ENCODE data around the gene ZFP64. TPM values are rescaled to one million over a fixed set of nuclear protein-coding genes. Genes with fewer than 3 reads are reported as not detected.
"Not testable (repeated sequence)": the region's sequence is repeated elsewhere in the genome, so short reads cannot be mapped to it uniquely, and the experiment has no call there.

Gene ZFP64
- total RNA-seq, 1 donor from 2014 or later: 12.2 TPM

- peaks cover 23% of the 10 kb centered on the region for H3K4me1 Mint-ChIP-seq (ENCODE audit: low read depth)
- no peaks in the 10 kb centered on the region for H3K27me3 Mint-ChIP-seq (ENCODE audit: insufficient read depth)
These were observed 1.6 kb upstream of the ZFP64 start for GRCh38 chr20:52193133-52193532.

GRCh38 chr20:52192719-52193007, 1.1 kb upstream of the ZFP64 start:
- not testable (repeated sequence) for H3K36me3 Mint-ChIP-seq (ENCODE audit: low read depth); H3K27me3 Mint-ChIP-seq (ENCODE audit: insufficient read depth); H3K27ac Mint-ChIP-seq; DNase-seq (ENCODE audit: low spot score); H3K9me3 Mint-ChIP-seq
- intact Hi-C loops (cut with micrococcal nuclease): loop anchor here (5.0 kb wide), 1 partner anchor 65 kb away; no protein-coding TSS in a partner anchor
- Mint-ChIP-seq H3K4me3 (peak overlapping the region; percentile 81), H3K4me1 (ENCODE audit: low read depth) (peaks cover 23% of the 10 kb centered on the region)

More at GRCh38 chr20:52193133-52193532, 1.6 kb upstream of the ZFP64 start:
- no peak for DNase-seq (ENCODE audit: low spot score)
- intact Hi-C loops (cut with micrococcal nuclease): loop anchor here (5.0 kb wide), 1 partner anchor 66 kb away; no protein-coding TSS in a partner anchor
- no peaks in the 10 kb centered on the region for H3K9me3 Mint-ChIP-seq
- peak overlapping the region; percentile 5 for H3K27ac Mint-ChIP-seq
- H3K4me3 Mint-ChIP-seq: peak overlapping the region; percentile 81
- H3K36me3 Mint-ChIP-seq (ENCODE audit: low read depth): no peaks in the 10 kb centered on the region

- peaks cover 3% of the 10 kb centered on the region for H3K36me3 Mint-ChIP-seq (ENCODE audit: low read depth)
- peak overlapping the region; percentile 70 for H3K27ac Mint-ChIP-seq
- intact Hi-C loops (cut with micrococcal nuclease): loop anchor here (5.0 kb wide), 1 partner anchor 65 kb away; no protein-coding TSS in a partner anchor
- H3K4me3 Mint-ChIP-seq: peak overlapping the region; percentile 81
- no peaks in the 10 kb centered on the region for H3K9me3 Mint-ChIP-seq
- no peaks in the 10 kb centered on the region for H3K27me3 Mint-ChIP-seq (ENCODE audit: insufficient read depth)
- H3K4me1 Mint-ChIP-seq (ENCODE audit: low read depth): peaks cover 23% of the 10 kb centered on the region
- peak; percentile 42 for DNase-seq (ENCODE audit: low spot score)
These were observed 538 bp upstream of the ZFP64 start for GRCh38 chr20:52191916-52192718.

- peak overlapping the region; percentile 91 for H3K27ac Mint-ChIP-seq
- no peaks in the 10 kb centered on the region for H3K9me3 Mint-ChIP-seq
- intact Hi-C loops (cut with micrococcal nuclease): loop anchor here (5.0 kb wide), 1 partner anchor 63 kb away; no protein-coding TSS in a partner anchor
- H3K27me3 Mint-ChIP-seq (ENCODE audit: insufficient read depth): no peaks in the 10 kb centered on the region
- peaks cover 6% of the 10 kb centered on the region for H3K36me3 Mint-ChIP-seq (ENCODE audit: low read depth)
- peak overlapping the region; percentile 95 for H3K4me3 Mint-ChIP-seq
- DNase-seq (ENCODE audit: low spot score): peak; percentile 22
- peaks cover 23% of the 10 kb centered on the region for H3K4me1 Mint-ChIP-seq (ENCODE audit: low read depth)
These were observed 995 bp downstream of the ZFP64 start for GRCh38 chr20:52190437-52191131.

- intact Hi-C loops (cut with micrococcal nuclease): no loop called here
- no peak overlapping the region for H3K4me3 Mint-ChIP-seq
- H3K36me3 Mint-ChIP-seq (ENCODE audit: low read depth): peaks cover 20% of the 10 kb centered on the region
- no peaks in the 10 kb centered on the region for H3K27me3 Mint-ChIP-seq (ENCODE audit: insufficient read depth)
- no peaks in the 10 kb centered on the region for H3K9me3 Mint-ChIP-seq
- no peak for DNase-seq (ENCODE audit: low spot score)
- peaks cover 22% of the 10 kb centered on the region for H3K4me1 Mint-ChIP-seq (ENCODE audit: low read depth)
- H3K27ac Mint-ChIP-seq: no peak overlapping the region
These were observed 9.8 kb downstream of the ZFP64 start for GRCh38 chr20:52181766-52182165.

- no peak for DNase-seq (ENCODE audit: low spot score)
- H3K4me1 Mint-ChIP-seq (ENCODE audit: low read depth): peaks cover 22% of the 10 kb centered on the region
- intact Hi-C loops (cut with micrococcal nuclease): no loop called here
- H3K27ac Mint-ChIP-seq: no peak overlapping the region
- no peaks in the 10 kb centered on the region for H3K9me3 Mint-ChIP-seq
- no peaks in the 10 kb centered on the region for H3K27me3 Mint-ChIP-seq (ENCODE audit: insufficient read depth)
- H3K36me3 Mint-ChIP-seq (ENCODE audit: low read depth): peaks cover 19% of the 10 kb centered on the region
- no peak overlapping the region for H3K4me3 Mint-ChIP-seq
These were observed 11.3 kb downstream of the ZFP64 start for GRCh38 chr20:52180180-52180840.

GRCh38 chr20:52179331-52180179, 12.0 kb downstream of the ZFP64 start:
- no peak for DNase-seq (ENCODE audit: low spot score)
- Mint-ChIP-seq H3K27ac (no peak overlapping the region), H3K4me1 (ENCODE audit: low read depth) (peaks cover 22% of the 10 kb centered on the region), H3K9me3 (no peaks in the 10 kb centered on the region), H3K4me3 (no peak overlapping the region), H3K27me3 (ENCODE audit: insufficient read depth) (no peaks in the 10 kb centered on the region), H3K36me3 (ENCODE audit: low read depth) (peaks cover 16% of the 10 kb centered on the region)
- intact Hi-C loops (cut with micrococcal nuclease): no loop called here

- DNase-seq (ENCODE audit: low spot score): no peak
- intact Hi-C loops (cut with micrococcal nuclease): no loop called here
- H3K4me1 Mint-ChIP-seq (ENCODE audit: low read depth): peaks cover 22% of the 10 kb centered on the region
These were observed 12.9 kb downstream of the ZFP64 start for GRCh38 chr20:52178691-52179090.

GRCh38 chr20:52175840-52176239, 15.7 kb downstream of the ZFP64 start:
- intact Hi-C loops (cut with micrococcal nuclease): no loop called here
- DNase-seq (ENCODE audit: low spot score): no peak
- H3K4me3 Mint-ChIP-seq: no peak overlapping the region
- no peaks in the 10 kb centered on the region for H3K27me3 Mint-ChIP-seq (ENCODE audit: insufficient read depth)
- no peaks in the 10 kb centered on the region for H3K9me3 Mint-ChIP-seq
- H3K27ac Mint-ChIP-seq: no peak overlapping the region
- peaks cover 5% of the 10 kb centered on the region for H3K36me3 Mint-ChIP-seq (ENCODE audit: low read depth)
- H3K4me1 Mint-ChIP-seq (ENCODE audit: low read depth): peaks cover 22% of the 10 kb centered on the region

More at GRCh38 chr20:52178691-52179090, 12.9 kb downstream of the ZFP64 start:
- Mint-ChIP-seq H3K27ac (no peak overlapping the region), H3K4me3 (no peak overlapping the region), H3K27me3 (ENCODE audit: insufficient read depth) (no peaks in the 10 kb centered on the region), H3K36me3 (ENCODE audit: low read depth) (peaks cover 11% of the 10 kb centered on the region), H3K9me3 (no peaks in the 10 kb centered on the region)

GRCh38 chr20:52172392-52173047, 19.1 kb downstream of the ZFP64 start:
- no peak for DNase-seq (ENCODE audit: low spot score)
- no peaks in the 10 kb centered on the region for H3K9me3 Mint-ChIP-seq
- no peaks in the 10 kb centered on the region for H3K27me3 Mint-ChIP-seq (ENCODE audit: insufficient read depth)
- intact Hi-C loops (cut with micrococcal nuclease): no loop called here
- H3K4me3 Mint-ChIP-seq: no peak overlapping the region
- H3K4me1 Mint-ChIP-seq (ENCODE audit: low read depth): peaks cover 8% of the 10 kb centered on the region
- no peak overlapping the region for H3K27ac Mint-ChIP-seq
- peaks cover 10% of the 10 kb centered on the region for H3K36me3 Mint-ChIP-seq (ENCODE audit: low read depth)

- peaks cover 8% of the 10 kb centered on the region for H3K4me1 Mint-ChIP-seq (ENCODE audit: low read depth)
- DNase-seq (ENCODE audit: low spot score): no peak
- no peak overlapping the region for H3K27ac Mint-ChIP-seq
- H3K36me3 Mint-ChIP-seq (ENCODE audit: low read depth): peaks cover 15% of the 10 kb centered on the region
- intact Hi-C loops (cut with micrococcal nuclease): no loop called here
- no peak overlapping the region for H3K4me3 Mint-ChIP-seq
- H3K9me3 Mint-ChIP-seq: peaks cover 6% of the 10 kb centered on the region
- no peaks in the 10 kb centered on the region for H3K27me3 Mint-ChIP-seq (ENCODE audit: insufficient read depth)
These were observed 20.6 kb downstream of the ZFP64 start for GRCh38 chr20:52171025-52171424.

- Mint-ChIP-seq H3K4me3 (no peak overlapping the region), H3K9me3 (peaks cover 11% of the 10 kb centered on the region)
- DNase-seq (ENCODE audit: low spot score): no peak
These were observed 23.5 kb downstream of the ZFP64 start for GRCh38 chr20:52168116-52168515.

More at GRCh38 chr20:52168116-52168515, 23.5 kb downstream of the ZFP64 start:
- Mint-ChIP-seq H3K36me3 (ENCODE audit: low read depth) (peaks cover 29% of the 10 kb centered on the region), H3K27me3 (ENCODE audit: insufficient read depth) (no peaks in the 10 kb centered on the region), H3K4me1 (ENCODE audit: low read depth) (peaks cover 8% of the 10 kb centered on the region), H3K27ac (no peak overlapping the region)
- intact Hi-C loops (cut with micrococcal nuclease): no loop called here
